ENCODE measurements around the gene NMD3. TPM values are rescaled to one million over a fixed set of nuclear protein-coding genes. Genes with fewer than 3 reads are reported as not detected.

The NMD3 gene
- 36.0 TPM for total RNA-seq (2013)
- polyA plus RNA-seq, result 10 to 100 TPM; 16.8 to 30.0 (median 20.7) TPM
- polyA minus RNA-seq, result 19.1 and 19.4 TPM in 2 replicates
- total RNA-seq, result 27.3 to 110 (median 69.1) reads per million in 11 experiments

GRCh38 chr3:161220850-161221753 is at the start of gene NMD3:
Gene NMD3 (plus strand): TSS chr3:161221311. CDS start chr3:161222014, 703 bp downstream.
- Histone ChIP-seq H3K79me2 (ENCODE audit: insufficient read depth, low read length) (peaks cover 46% of the 10 kb centered on the region), H3K9ac (ENCODE audit: insufficient read depth, low read length, poor library complexity, severe bottlenecking) (peak within 1 kb of the TSS; percentile 97), H3K4me1 (ENCODE audit: control insufficient read depth in 1 of 2, insufficient read depth in 2 of 2, low read length in 2 of 2) (peaks cover 12 to 20% of the 10 kb centered on the region in 2 donors), H3K27me3 (ENCODE audit: control insufficient read depth in 2 of 2, insufficient read depth in 2 of 2, low read length in 2 of 2) (no peaks in the 10 kb centered on the region), H2AFZ (ENCODE audit: insufficient read depth, low read depth, low read length, poor library complexity, severe bottlenecking) (peak within 1 kb of the TSS; percentile 92), H3K4me2 (replicated peaks; ENCODE audit: extremely low read depth, low read length, poor library complexity, severe bottlenecking) (peak within 1 kb of the TSS; percentile 85), H4K20me1 (ENCODE audit: insufficient read depth, low read length) (peaks cover 22% of the 10 kb centered on the region), H3K9me3 (replicated peaks in 1 of 2; ENCODE audit: control insufficient read depth in 1 of 2, insufficient read depth in 1 of 2, low read length in 2 of 2) (no peaks in the 10 kb centered on the region), H3K4me3 (replicated peaks in 1 of 3; ENCODE audit: low read depth in 2 of 3, low read length in 3 of 3) (peak within 1 kb of the TSS; percentile 51 to 91 (median 86)), H3K36me3 (replicated peaks in 1 of 2; ENCODE audit: control insufficient read depth in 1 of 2, insufficient read depth in 2 of 2, low read length in 2 of 2) (peaks cover 6 to 18% of the 10 kb centered on the region in 2 donors), H3K27ac (ENCODE audit: low read depth in 1 of 2, low read length in 2 of 2) (peak within 1 kb of the TSS; percentile 63 to 96)
- TF ChIP-seq, protein P1, sequence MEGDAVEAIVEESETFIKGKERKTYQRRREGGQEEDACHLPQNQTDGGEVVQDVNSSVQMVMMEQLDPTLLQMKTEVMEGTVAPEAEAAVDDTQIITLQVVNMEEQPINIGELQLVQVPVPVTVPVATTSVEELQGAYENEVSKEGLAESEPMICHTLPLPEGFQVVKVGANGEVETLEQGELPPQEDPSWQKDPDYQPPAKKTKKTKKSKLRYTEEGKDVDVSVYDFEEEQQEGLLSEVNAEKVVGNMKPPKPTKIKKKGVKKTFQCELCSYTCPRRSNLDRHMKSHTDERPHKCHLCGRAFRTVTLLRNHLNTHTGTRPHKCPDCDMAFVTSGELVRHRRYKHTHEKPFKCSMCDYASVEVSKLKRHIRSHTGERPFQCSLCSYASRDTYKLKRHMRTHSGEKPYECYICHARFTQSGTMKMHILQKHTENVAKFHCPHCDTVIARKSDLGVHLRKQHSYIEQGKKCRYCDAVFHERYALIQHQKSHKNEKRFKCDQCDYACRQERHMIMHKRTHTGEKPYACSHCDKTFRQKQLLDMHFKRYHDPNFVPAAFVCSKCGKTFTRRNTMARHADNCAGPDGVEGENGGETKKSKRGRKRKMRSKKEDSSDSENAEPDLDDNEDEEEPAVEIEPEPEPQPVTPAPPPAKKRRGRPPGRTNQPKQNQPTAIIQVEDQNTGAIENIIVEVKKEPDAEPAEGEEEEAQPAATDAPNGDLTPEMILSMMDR (IDR thresholded peaks at IDR 0.05), result no peak
- intact Hi-C loops (cut with micrococcal nuclease), result no loop called here
- H3K4me3 Mint-ChIP-seq, result peak within 1 kb of the TSS; percentile 90 to 93
- H3K9me3 Mint-ChIP-seq, result peaks cover 0 to 6% (median 0%) of the 10 kb centered on the region in 7 donors
- no peaks in the 10 kb centered on the region for H3K27me3 Mint-ChIP-seq (ENCODE audit: low read depth in 3 of 3)
- peak within 1 kb of the TSS; percentile 87 to 97 (median 93) for H3K27ac Mint-ChIP-seq
- DNase-seq, result peak; percentile 86 to 87 (median 86)
- under 1% methylated on average over 62 of the region's 71 CpGs for WGBS (ENCODE audit: insufficient coverage)
- H3K4me1 Mint-ChIP-seq, result peaks cover 20% of the 10 kb centered on the region
- H3K36me3 Mint-ChIP-seq, result peaks cover 7 to 13% of the 10 kb centered on the region in 2 donors

DNA sequence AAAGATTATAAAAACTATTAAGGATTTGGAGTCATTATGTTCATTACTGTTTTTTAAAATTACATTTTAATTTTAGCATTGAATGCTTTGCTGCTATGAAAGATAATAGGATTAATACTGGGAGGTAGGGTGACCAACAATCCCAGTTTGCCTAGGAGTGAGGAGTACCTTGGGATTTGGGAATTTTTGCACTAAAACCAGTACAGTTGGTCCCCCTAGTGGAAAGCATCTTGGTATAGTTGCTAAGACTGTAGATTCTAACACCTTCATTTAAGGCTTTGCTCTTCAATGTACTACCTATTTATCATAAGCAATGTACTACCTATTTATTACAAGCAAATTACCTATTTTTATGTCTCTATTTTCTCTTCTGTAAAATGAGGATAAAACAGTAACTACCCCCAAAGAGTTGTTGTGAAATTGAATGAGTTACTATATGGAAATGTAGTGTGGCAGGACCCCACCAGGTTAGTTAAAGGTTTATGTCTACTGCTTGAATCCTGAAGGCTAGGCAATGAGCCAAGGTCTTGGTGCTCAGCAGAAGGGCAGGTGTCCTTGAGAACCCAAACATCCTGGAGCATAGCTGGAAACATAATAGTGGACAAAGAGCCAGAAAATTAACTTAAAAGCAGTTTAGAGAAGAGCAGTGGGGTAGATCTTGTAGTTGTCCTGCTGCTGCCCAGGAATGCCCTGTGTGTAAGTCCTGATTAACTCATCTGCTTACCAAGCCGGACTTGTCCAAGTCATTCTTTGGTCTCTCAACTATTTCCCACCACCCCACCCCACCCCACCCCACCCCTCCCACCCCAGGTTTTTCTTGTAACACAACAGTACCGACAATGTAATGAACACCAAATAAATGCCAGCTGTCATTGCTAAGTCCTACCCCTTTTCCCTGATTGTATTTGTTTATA is 49.2 kb upstream of the NMD3 start:
- H4K20me1 ChIP-seq (ENCODE audit: insufficient read depth, low read length), result no peaks in the 10 kb centered on the region
- no peak overlapping the region for H3K4me3 Mint-ChIP-seq
- H3K9me3 Mint-ChIP-seq, result peaks cover 4 to 15% (median 8%) of the 10 kb centered on the region in 7 donors
- H3K36me3 ChIP-seq (replicated peaks in 1 of 2; ENCODE audit: control insufficient read depth in 1 of 2, insufficient read depth in 2 of 2, low read length in 2 of 2), result no peaks in the 10 kb centered on the region
- peaks cover 1 to 2% (median 1%) of the 10 kb centered on the region in 3 donors for H3K27me3 Mint-ChIP-seq (ENCODE audit: low read depth in 3 of 3)
- no peak overlapping the region for H3K27ac Mint-ChIP-seq
- intact Hi-C loops (cut with micrococcal nuclease), result no loop called here
- H3K4me2 ChIP-seq (replicated peaks; ENCODE audit: extremely low read depth, low read length, poor library complexity, severe bottlenecking), result no peak overlapping the region
- no peaks in the 10 kb centered on the region for H3K4me1 Mint-ChIP-seq
- H3K27ac ChIP-seq (ENCODE audit: low read depth in 1 of 2, low read length in 2 of 2), result no peak overlapping the region
- H3K79me2 ChIP-seq (ENCODE audit: insufficient read depth, low read length), result no peaks in the 10 kb centered on the region
- no peaks in the 10 kb centered on the region for H3K36me3 Mint-ChIP-seq
- WGBS (ENCODE audit: insufficient coverage), result no CpG with 5 or more reads among the region's 2 CpGs
- H2AFZ ChIP-seq (ENCODE audit: insufficient read depth, low read depth, low read length, poor library complexity, severe bottlenecking), result no peak overlapping the region
- H3K9ac ChIP-seq (ENCODE audit: insufficient read depth, low read length, poor library complexity, severe bottlenecking), result no peak overlapping the region
- DNase-seq, result no peak
- TF ChIP-seq, protein P1 (IDR thresholded peaks at IDR 0.05), result no peak
- no peak overlapping the region for H3K4me3 ChIP-seq (replicated peaks in 1 of 3; ENCODE audit: low read depth in 2 of 3, low read length in 3 of 3)
- H3K9me3 ChIP-seq (replicated peaks in 1 of 2; ENCODE audit: control insufficient read depth in 1 of 2, insufficient read depth in 1 of 2, low read length in 2 of 2), result peaks cover 0 to 13% of the 10 kb centered on the region in 2 donors
- no peaks in the 10 kb centered on the region for H3K27me3 ChIP-seq (ENCODE audit: control insufficient read depth in 2 of 2, insufficient read depth in 2 of 2, low read length in 2 of 2)
- no peaks in the 10 kb centered on the region for H3K4me1 ChIP-seq (ENCODE audit: control insufficient read depth in 1 of 2, insufficient read depth in 2 of 2, low read length in 2 of 2)

Measured in CD14-positive monocyte (primary cell).